Retinal pigment epithelial cell (primary cell): ENCODE results near the gene EIF4G2.

Experiments used
- DNase-seq: peaks from one replicate; pipeline ENCODE4 v3.0.0-alpha.2; 2010; ENCODE audit warnings: low read depth
- H3K4me3 ChIP-seq: 2 replicates; pipeline ENCODE4 v1.5.1; 2011; ENCODE audit warnings: mild to moderate bottlenecking, low read length, control low read depth, moderate library complexity
- CTCF ChIP-seq: conservative IDR thresholded peaks from 2 replicates; pipeline ENCODE4 v1.5.1; 2011; ENCODE audit warnings: low read depth, low read length, control low read depth, inconsistent platforms

EIF4G2 gene

GRCh38 chr11:10774811-10775210, 33.9 kb downstream of the EIF4G2 start:
- no peak for DNase-seq
- no peak for TF ChIP-seq CTCF
- H3K4me3 ChIP-seq = no peak overlapping the region

GRCh38 chr11:10771457-10771856, 37.3 kb downstream of the EIF4G2 start:
- no peak for DNase-seq
- no peak overlapping the region for H3K4me3 ChIP-seq
- no peak for TF ChIP-seq CTCF

- H3K4me3 ChIP-seq = no peak overlapping the region
- peak; percentile 90 for TF ChIP-seq CTCF
- peak; percentile 6 for DNase-seq
Observed at GRCh38 chr11:10770626-10771254, 38.0 kb downstream of the EIF4G2 start.

- DNase-seq = no peak
- no peak for TF ChIP-seq CTCF
- H3K4me3 ChIP-seq = no peak overlapping the region
Observed at GRCh38 chr11:10764412-10764811, 44.3 kb downstream of the EIF4G2 start.

GRCh38 chr11:10763766-10764165, 45.0 kb downstream of the EIF4G2 start:
- no peak for TF ChIP-seq CTCF
- DNase-seq = no peak
- H3K4me3 ChIP-seq = no peak overlapping the region

- H3K4me3 ChIP-seq = no peak overlapping the region
- no peak for TF ChIP-seq CTCF
- no peak for DNase-seq
Observed at GRCh38 chr11:10762913-10763421, 45.8 kb downstream of the EIF4G2 start.

GRCh38 chr11:10762185-10762584, 46.5 kb downstream of the EIF4G2 start:
- DNase-seq = no peak
- TF ChIP-seq CTCF = no peak
- no peak overlapping the region for H3K4me3 ChIP-seq
